Hepatocyte (in vitro differentiated cells): Measurements from ENCODE around the gene SDK1. TPM values are rescaled to one million over a fixed set of nuclear protein-coding genes. Genes with fewer than 3 reads are reported as not detected.

ENCODE experiments used
- DNase-seq: peaks from one replicate; pipeline ENCODE4 v3.0.0-alpha.2; 2016; ENCODE audit warnings: low spot score
- H2AFZ ChIP-seq: fragments of 200-600 bp; sonication (generic); 2 replicates; pipeline ENCODE4 v1.6.0; 2016; ENCODE audit warnings: antibody characterized with exemption, mild to moderate bottlenecking
- H3K27ac ChIP-seq: fragments of 200-600 bp; sonication (generic); 2 replicates; pipeline ENCODE4 v1.5.1; 2016; ENCODE audit warnings: mild to moderate bottlenecking
- H3K27me3 ChIP-seq: fragments of 200-600 bp; sonication (generic); 2 replicates; pipeline ENCODE4 v1.6.1; 2016
- H3K36me3 ChIP-seq: fragments of 200-600 bp; sonication (generic); replicated peaks from 2 replicates; pipeline ENCODE4 v1.5.1; 2016; ENCODE audit warnings: low read depth; ENCODE audit not compliant: insufficient read depth
- H3K4me1 ChIP-seq: fragments of 200-600 bp; sonication (generic); 2 replicates; pipeline ENCODE4 v1.5.1; 2016; ENCODE audit warnings: mild to moderate bottlenecking, moderate library complexity; ENCODE audit not compliant: insufficient read depth
- H3K4me2 ChIP-seq: fragments of 200-600 bp; sonication (generic); 2 replicates; pipeline ENCODE4 v1.6.0; 2016
- H3K4me3 ChIP-seq: fragments of 200-600 bp; sonication (generic); 2 replicates; pipeline ENCODE4 v1.5.1; 2016; ENCODE audit warnings: mild to moderate bottlenecking
- H3K79me2 ChIP-seq: fragments of 200-600 bp; sonication (generic); 2 replicates; pipeline ENCODE4 v1.6.0; 2017; ENCODE audit warnings: mild to moderate bottlenecking
- H3K9me2 ChIP-seq: fragments of 200-600 bp; sonication (generic); replicated peaks from 2 replicates; pipeline ENCODE4 v1.6.0; 2017; ENCODE audit warnings: mild to moderate bottlenecking; ENCODE audit not compliant: insufficient read depth
- H3K9me3 ChIP-seq: fragments of 200-600 bp; sonication (generic); 2 replicates; pipeline ENCODE4 v1.5.1; 2016; ENCODE audit warnings: low read depth, mild to moderate bottlenecking
- H4K20me1 ChIP-seq: fragments of 200-600 bp; sonication (generic); 2 replicates; pipeline ENCODE4 v1.6.0; 2016; ENCODE audit warnings: mild to moderate bottlenecking; ENCODE audit not compliant: insufficient read depth, poor library complexity, severe bottlenecking
- CTCF ChIP-seq: fragments of 200-600 bp; sonication (generic); IDR thresholded peaks from 2 replicates; pipeline ENCODE4 v1.5.1; 2016; ENCODE audit warnings: antibody characterized with exemption, mild to moderate bottlenecking; ENCODE audit not compliant: poor library complexity
- EZH2 ChIP-seq: fragments of 200-600 bp; sonication (generic); IDR thresholded peaks from 2 replicates; pipeline ENCODE4 v1.6.1; 2016; ENCODE audit warnings: antibody characterized with exemption, mild to moderate bottlenecking, borderline replicate concordance
- EZH2phosphoT487 ChIP-seq: fragments of 200-600 bp; sonication (generic); IDR thresholded peaks from one replicate; pipeline ENCODE4 v1.6.1; 2018; ENCODE audit warnings: antibody characterized with exemption, mild to moderate bottlenecking, low read depth, moderate library complexity; ENCODE audit not compliant: unreplicated experiment, severe bottlenecking
- WGBS: methylation state at CpG from one replicate; pipeline ENCODE4 v1.1.6; 2016; ENCODE audit warnings: low lambda C conversion rate; ENCODE audit errors: missing lambda C conversion rate; 5-methylcytosine and 5-hydroxymethylcytosine counted together
- polyA plus RNA-seq: library from polyadenylated mRNA; unstranded; fragments of >200 nt; fragmentation: Nextera tagmentation; extraction: Ambion mirVana; gene quantifications from 2 replicates; pipeline ENCODE4 v1.2.1, GENCODE V29; 2016
- total RNA-seq: library from RNA; depleted of rRNA; stranded (reverse); fragments of >200 nt; gene quantifications from 2 replicates; pipeline ENCODE4 v1.2.3, GENCODE V29; 2014

The SDK1 gene
- total and polyA plus RNA-seq, 2 experiments from 2014 or later: 4.3 to 10.0 TPM

GRCh38 chr7:4209966-4210365 lies 908.9 kb downstream of the SDK1 start:
- Histone ChIP-seq H3K9me2 (no peaks in the 10 kb centered on the region), H3K4me2 (no peak overlapping the region), H4K20me1 (no peaks in the 10 kb centered on the region), H3K36me3 (no peaks in the 10 kb centered on the region), H3K27me3 (no peaks in the 10 kb centered on the region), H3K4me3 (no peak overlapping the region), H3K9me3 (no peaks in the 10 kb centered on the region), H3K4me1 (no peaks in the 10 kb centered on the region), H3K79me2 (no peaks in the 10 kb centered on the region), H3K27ac (no peak overlapping the region), H2AFZ (no peak overlapping the region)
- TF ChIP-seq EZH2: no peak
- no peak for TF ChIP-seq EZH2phosphoT487
- no peak for TF ChIP-seq CTCF
- no peak for DNase-seq
- WGBS: 97% methylated on average over 20 of the region's 20 CpGs

GRCh38 chr7:4210821-4211220 lies 909.8 kb downstream of the SDK1 start:
- no peak overlapping the region for H3K27ac ChIP-seq
- H4K20me1 ChIP-seq: no peaks in the 10 kb centered on the region
- WGBS: 96% methylated on average over 13 of the region's 13 CpGs
- no peak for DNase-seq
- no peak for TF ChIP-seq EZH2phosphoT487
- no peak for TF ChIP-seq EZH2
- no peak for TF ChIP-seq CTCF
- no peak overlapping the region for H2AFZ ChIP-seq
- H3K36me3 ChIP-seq: no peaks in the 10 kb centered on the region
- H3K9me2 ChIP-seq: no peaks in the 10 kb centered on the region
- no peaks in the 10 kb centered on the region for H3K79me2 ChIP-seq
- H3K9me3 ChIP-seq: no peaks in the 10 kb centered on the region
- H3K4me1 ChIP-seq: no peaks in the 10 kb centered on the region
- H3K4me2 ChIP-seq: no peak overlapping the region
- H3K4me3 ChIP-seq: no peak overlapping the region
- H3K27me3 ChIP-seq: no peaks in the 10 kb centered on the region

DNA sequence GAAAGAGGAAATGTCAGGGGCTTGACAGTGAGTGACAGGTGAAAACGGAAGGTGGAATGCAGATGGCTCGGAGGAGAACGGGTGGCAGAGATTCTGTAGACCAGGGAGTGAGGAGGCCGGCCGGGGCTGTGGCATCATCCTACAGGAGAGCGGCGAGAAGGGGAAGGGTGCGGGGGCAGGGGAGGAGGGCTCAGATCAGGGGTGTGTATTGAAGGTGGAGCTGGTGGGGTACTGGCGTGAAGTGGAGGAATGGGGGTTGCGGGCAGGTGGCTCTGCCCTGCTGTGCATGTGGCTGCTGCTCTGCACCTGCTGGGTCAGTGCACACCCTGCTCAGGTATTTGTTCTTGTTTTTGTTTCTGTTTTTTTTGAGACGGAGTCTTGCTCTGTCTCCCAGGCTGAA lies 910.2 kb downstream of the SDK1 start:
- Histone ChIP-seq H3K4me3 (no peak overlapping the region), H3K27ac (no peak overlapping the region), H4K20me1 (no peaks in the 10 kb centered on the region), H3K4me2 (no peak overlapping the region), H3K9me3 (no peaks in the 10 kb centered on the region), H3K27me3 (no peaks in the 10 kb centered on the region), H3K36me3 (no peaks in the 10 kb centered on the region), H2AFZ (no peak overlapping the region), H3K9me2 (no peaks in the 10 kb centered on the region), H3K4me1 (no peaks in the 10 kb centered on the region), H3K79me2 (no peaks in the 10 kb centered on the region)
- DNase-seq: no peak
- TF ChIP-seq EZH2phosphoT487 (no peak), CTCF (no peak), EZH2 (no peak)
- WGBS: 90% methylated on average over 10 of the region's 11 CpGs

GRCh38 chr7:4212376-4212775 lies 911.3 kb downstream of the SDK1 start:
- H3K79me2 ChIP-seq: no peaks in the 10 kb centered on the region
- H3K4me3 ChIP-seq: no peak overlapping the region
- 95% methylated on average over 12 of the region's 12 CpGs for WGBS
- DNase-seq: no peak
- no peaks in the 10 kb centered on the region for H3K9me2 ChIP-seq
- no peaks in the 10 kb centered on the region for H3K27me3 ChIP-seq
- no peaks in the 10 kb centered on the region for H3K4me1 ChIP-seq
- H3K27ac ChIP-seq: no peak overlapping the region
- TF ChIP-seq EZH2 (no peak), CTCF (no peak), EZH2phosphoT487 (no peak)
- H3K9me3 ChIP-seq: no peaks in the 10 kb centered on the region
- H4K20me1 ChIP-seq: no peaks in the 10 kb centered on the region
- no peak overlapping the region for H2AFZ ChIP-seq
- no peaks in the 10 kb centered on the region for H3K36me3 ChIP-seq
- H3K4me2 ChIP-seq: no peak overlapping the region
